Measurements from ENCODE around the gene SURF4.
A peak's percentile ranks its signal among the peaks of the same experiment; 100 is the strongest.
"Not testable (repeated sequence)": the region's sequence is repeated elsewhere in the genome, so short reads cannot be mapped to it uniquely, and the experiment has no call there.

The SURF4 gene

DNA sequence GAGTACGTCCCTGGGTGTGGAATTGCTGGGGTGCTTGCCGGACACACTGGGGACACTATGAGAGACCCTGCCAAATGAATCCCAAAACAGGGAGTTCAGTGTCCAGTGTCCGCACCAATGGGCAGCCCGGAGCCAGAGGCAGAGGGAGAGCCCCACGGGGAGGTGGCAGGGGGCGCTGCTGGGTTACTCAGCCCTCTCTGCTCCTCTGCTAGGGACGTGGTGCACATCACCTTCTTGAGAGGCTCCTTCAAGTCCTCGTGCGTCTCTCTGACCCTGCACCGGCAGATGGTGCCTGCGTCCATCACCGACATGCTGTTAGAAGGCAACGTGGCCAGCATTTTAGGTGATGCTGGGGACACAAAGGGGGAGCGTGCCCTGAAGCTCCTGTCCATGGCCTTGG is 21.1 kb upstream of the SURF4 start:
- no peak overlapping the region for H3K4me3 ChIP-seq (ENCODE audit: low read depth, low read length)
- peak; percentile 26 for DNase-seq (ENCODE audit: low read depth)
- peak; percentile 56 for TF ChIP-seq CTCF (conservative IDR thresholded peaks at IDR 0.05; ENCODE audit: low read depth, low read length)

DNA sequence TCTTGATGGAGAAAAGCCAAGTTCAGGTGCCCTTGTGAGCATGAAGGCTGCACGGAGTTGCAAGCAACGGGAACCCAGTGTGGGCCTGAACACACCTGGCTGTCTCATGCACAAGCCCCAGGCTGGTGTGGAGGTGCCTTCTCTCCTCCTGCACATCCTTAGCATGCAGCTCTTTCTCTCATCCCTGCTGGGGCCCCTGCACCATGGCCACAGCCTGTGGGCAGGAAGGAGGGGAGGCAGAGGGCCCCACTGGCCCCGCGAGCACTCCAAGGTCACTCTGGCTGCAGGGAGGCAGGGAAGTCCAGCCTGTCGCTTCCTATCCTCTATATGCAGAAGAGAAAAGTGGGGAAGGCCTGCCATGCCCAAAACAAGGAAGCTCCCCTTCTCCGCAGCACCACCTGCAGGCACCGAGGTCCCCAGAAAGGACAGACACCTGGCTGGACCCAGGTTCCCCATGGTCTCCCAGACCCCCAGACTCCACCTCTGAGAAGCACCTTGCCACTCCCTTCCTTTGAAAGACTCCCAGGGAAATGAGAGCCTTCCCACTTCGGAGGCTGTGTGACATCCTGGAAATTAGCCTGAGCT is 18.9 kb upstream of the SURF4 start:
- no peak for DNase-seq (ENCODE audit: low read depth)
- no peak overlapping the region for H3K4me3 ChIP-seq (ENCODE audit: low read depth, low read length)
- no peak for TF ChIP-seq CTCF (conservative IDR thresholded peaks at IDR 0.05; ENCODE audit: low read depth, low read length)

DNA sequence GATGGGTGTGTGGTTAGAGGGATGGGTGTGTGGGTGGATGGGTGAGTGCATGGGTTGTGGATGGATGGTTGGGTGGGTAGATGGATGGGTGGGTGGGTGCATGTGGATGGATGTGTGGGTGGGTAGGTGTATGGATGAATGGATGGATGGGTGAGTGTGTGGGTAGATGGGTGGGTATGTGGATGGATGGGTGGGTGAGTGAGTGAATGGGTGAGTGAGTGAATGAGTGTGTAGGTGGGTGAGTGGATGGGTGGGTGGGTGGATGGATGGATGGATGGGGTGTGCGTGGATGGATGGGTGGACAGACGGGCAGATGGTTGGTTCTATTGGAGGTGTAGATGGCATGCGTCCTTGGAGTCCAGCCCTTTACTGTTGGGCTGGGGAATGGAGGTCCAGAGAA is 17.5 kb upstream of the SURF4 start:
- no peak overlapping the region for H3K4me3 ChIP-seq (ENCODE audit: low read depth, low read length)
- DNase-seq (ENCODE audit: low read depth), result no peak
- no peak for TF ChIP-seq CTCF (conservative IDR thresholded peaks at IDR 0.05; ENCODE audit: low read depth, low read length)

GRCh38 chr9:133392308-133392707 is 16.4 kb upstream of the SURF4 start:
- not testable (repeated sequence) for H3K4me3 ChIP-seq (ENCODE audit: low read depth, low read length)

DNA sequence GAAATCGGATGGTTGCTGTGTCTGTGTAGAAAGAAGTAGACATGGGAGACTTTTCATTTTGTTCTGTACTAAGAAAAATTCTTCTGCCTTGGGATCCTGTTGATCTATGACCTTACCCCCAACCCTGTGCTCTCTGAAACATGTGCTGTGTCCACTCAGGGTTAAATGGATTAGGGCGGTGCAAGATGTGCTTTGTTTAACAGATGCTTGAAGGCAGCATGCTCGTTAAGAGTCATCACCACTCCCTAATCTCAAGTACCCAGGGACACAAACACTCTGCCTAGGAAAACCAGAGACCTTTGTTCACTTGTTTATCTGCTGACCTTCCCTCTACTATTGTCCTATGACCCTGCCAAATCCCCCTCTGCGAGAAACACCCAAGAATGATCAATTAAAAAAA is 15.6 kb upstream of the SURF4 start:
- not testable (repeated sequence) for H3K4me3 ChIP-seq (ENCODE audit: low read depth, low read length); DNase-seq (ENCODE audit: low read depth)

More at GRCh38 chr9:133392308-133392707, 16.4 kb upstream of the SURF4 start:
- DNase-seq (ENCODE audit: low read depth), result not testable (repeated sequence)

GRCh38 chr9:133390713-133391112 is 14.9 kb upstream of the SURF4 start:
- no peak overlapping the region for H3K4me3 ChIP-seq (ENCODE audit: low read depth, low read length)

GRCh38 chr9:133389562-133389961 is 13.7 kb upstream of the SURF4 start:
- no peak for DNase-seq (ENCODE audit: low read depth)
- no peak overlapping the region for H3K4me3 ChIP-seq (ENCODE audit: low read depth, low read length)
- TF ChIP-seq CTCF (conservative IDR thresholded peaks at IDR 0.05; ENCODE audit: low read depth, low read length), result no peak

More at GRCh38 chr9:133390713-133391112, 14.9 kb upstream of the SURF4 start:
- no peak for TF ChIP-seq CTCF (conservative IDR thresholded peaks at IDR 0.05; ENCODE audit: low read depth, low read length)
- DNase-seq (ENCODE audit: low read depth), result no peak

- no peak for DNase-seq (ENCODE audit: low read depth)
- no peak for TF ChIP-seq CTCF (conservative IDR thresholded peaks at IDR 0.05; ENCODE audit: low read depth, low read length)
- no peak overlapping the region for H3K4me3 ChIP-seq (ENCODE audit: low read depth, low read length)
Measured at GRCh38 chr9:133389025-133389557, 13.2 kb upstream of the SURF4 start.

Measured in choroid plexus epithelial cell (primary cell).